Activated T-helper 2 cell treated with anti-CD3 and anti-CD28 coated beads, Interferon-gamma antibody, Interleukin-2, Interleukin-4, amounts not matched to agents 10 μg/mL and 5 μg/mL and 100 μg/mL, durations not matched to agents 14 hours and 24 hours and 36 hours (primary cell): ENCODE results near the gene SNRPF. TPM values are rescaled to one million over a fixed set of nuclear protein-coding genes. Genes with fewer than 3 reads are reported as not detected.
"Not testable (repeated sequence)": the region's sequence is repeated elsewhere in the genome, so short reads cannot be mapped to it uniquely, and the experiment has no call there.

Source experiments
- DNase-seq: peaks from one replicate; pipeline ENCODE4 v3.0.0; 2021; ENCODE audit warnings: low spot score
- H3K27ac Mint-ChIP-seq: one replicate; pipeline ENCODE4 v1.8.0; 2021; ENCODE audit warnings: mixed read lengths
- H3K27me3 Mint-ChIP-seq: one replicate; pipeline ENCODE4 v1.8.0; 2021; ENCODE audit warnings: low read depth, mixed read lengths
- H3K36me3 Mint-ChIP-seq: one replicate; pipeline ENCODE4 v1.8.0; 2021; ENCODE audit warnings: low read depth, mixed read lengths
- H3K4me1 Mint-ChIP-seq: one replicate; pipeline ENCODE4 v1.8.0; 2021; ENCODE audit warnings: low read depth, mixed read lengths
- H3K4me3 Mint-ChIP-seq: one replicate; pipeline ENCODE4 v1.8.0; 2021; ENCODE audit warnings: low read depth, mild to moderate bottlenecking, moderate library complexity, mixed read lengths
- H3K9me3 Mint-ChIP-seq: one replicate; pipeline ENCODE4 v1.8.0; 2021; ENCODE audit warnings: mixed read lengths
- intact Hi-C: fragments of 100-400 bp; cut with micrococcal nuclease; formaldehyde crosslinking; loops from one replicate; pipeline ENCODE4 v1.15.1; 2023
- total RNA-seq: library from RNA; stranded (reverse); gene quantifications from 2 replicates; pipeline ENCODE4 v1.2.3, GENCODE V29; 2022

The SNRPF gene
- total RNA-seq = 65.8 and 77.2 TPM in 2 replicates

DNA sequence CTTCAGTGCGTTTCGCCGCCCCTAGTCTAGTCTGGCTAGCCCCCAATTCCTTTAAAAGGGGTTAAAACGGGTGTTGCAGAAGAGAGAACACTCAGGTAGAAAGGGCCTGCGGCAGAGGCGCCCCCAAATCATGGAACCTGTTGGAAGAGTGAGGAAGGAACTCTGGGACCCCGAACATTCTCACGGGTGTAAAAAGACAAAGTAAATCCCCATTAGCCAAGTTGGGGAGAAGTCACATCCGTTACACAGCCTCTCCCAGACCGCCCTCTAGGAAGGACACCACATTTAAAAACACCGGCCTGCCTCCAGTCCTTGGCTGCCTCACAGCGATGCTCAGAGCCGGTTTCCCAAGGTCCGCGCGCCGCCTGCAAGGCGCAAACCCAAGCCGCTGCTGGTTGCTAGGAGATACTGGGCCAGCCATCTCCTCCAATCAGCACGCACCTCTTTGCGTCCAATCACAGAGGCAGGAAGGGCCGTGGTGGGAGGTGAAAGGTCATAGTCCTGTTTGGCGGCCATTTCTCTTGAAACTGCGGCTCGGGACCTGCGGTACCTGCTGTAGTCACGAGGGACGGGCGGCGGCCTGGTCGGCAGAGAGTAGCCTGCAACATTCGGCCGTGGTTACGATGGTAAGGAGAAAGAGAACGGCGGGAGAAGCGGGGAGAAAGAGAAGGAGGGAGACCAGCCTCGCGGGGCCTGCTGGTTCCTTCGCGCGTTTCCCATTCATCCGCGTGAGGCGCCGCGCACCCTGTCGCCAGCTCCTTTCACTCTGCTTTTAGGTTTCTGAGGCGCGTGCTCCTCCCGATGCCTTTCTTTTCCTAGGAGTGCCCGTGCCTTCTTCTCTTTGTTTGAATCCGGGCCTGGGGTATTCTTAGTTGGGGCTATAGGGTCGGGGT, at the start of gene SNRPF:
SNRPF (plus strand) TSS at position 502 of the 893 bp plus-strand sequence; CDS start at position 624, 122 bp downstream.
- Mint-ChIP-seq H3K4me3 (peak within 1 kb of the TSS; percentile 2), H3K27ac (no peak within 1 kb of the TSS), H3K4me1 (peaks cover 28% of the 10 kb centered on the region), H3K36me3 (peaks cover 36% of the 10 kb centered on the region), H3K27me3 (peaks cover 7% of the 10 kb centered on the region), H3K9me3 (no peaks in the 10 kb centered on the region)
- intact Hi-C loops = loop anchor here (1.0 to 10.0 kb wide), 6 partner anchors 60 to 336 kb away; partner anchors contain the start of genes AMDHD1, CCDC38, ELK3 and LTA4H
- DNase-seq = peak; percentile 93

- no peaks in the 10 kb centered on the region for H3K9me3 Mint-ChIP-seq
- no peaks in the 10 kb centered on the region for H3K4me1 Mint-ChIP-seq
- H3K36me3 Mint-ChIP-seq = no peaks in the 10 kb centered on the region
- intact Hi-C loops = no loop called here
- H3K4me3 Mint-ChIP-seq = no peak overlapping the region
- peaks cover 36% of the 10 kb centered on the region for H3K27me3 Mint-ChIP-seq
- DNase-seq = no peak
- no peak overlapping the region for H3K27ac Mint-ChIP-seq
These were observed 49.6 kb upstream of the SNRPF start for GRCh38 chr12:95809000-95809680.

DNA sequence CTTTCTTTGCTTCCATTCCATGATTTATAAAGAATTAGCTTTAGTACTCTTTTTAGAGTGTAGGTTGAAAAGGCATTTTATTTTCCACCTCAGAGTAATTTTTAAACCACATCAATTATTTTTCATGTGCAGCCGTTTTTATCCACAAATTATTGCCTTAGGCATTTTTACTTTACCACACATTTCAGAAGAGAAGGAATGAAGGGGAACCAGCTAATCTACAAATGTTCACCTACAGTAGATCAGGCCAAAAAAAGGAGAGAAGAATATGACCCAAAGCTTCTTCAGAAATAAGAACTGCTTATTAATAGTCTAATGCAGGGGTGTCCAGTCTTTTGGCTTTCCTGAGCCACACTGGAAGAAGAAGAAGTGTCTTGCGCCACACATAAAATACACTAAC, 48.3 kb upstream of the SNRPF start:
- H3K4me1 Mint-ChIP-seq = no peaks in the 10 kb centered on the region
- H3K36me3 Mint-ChIP-seq = no peaks in the 10 kb centered on the region

DNA sequence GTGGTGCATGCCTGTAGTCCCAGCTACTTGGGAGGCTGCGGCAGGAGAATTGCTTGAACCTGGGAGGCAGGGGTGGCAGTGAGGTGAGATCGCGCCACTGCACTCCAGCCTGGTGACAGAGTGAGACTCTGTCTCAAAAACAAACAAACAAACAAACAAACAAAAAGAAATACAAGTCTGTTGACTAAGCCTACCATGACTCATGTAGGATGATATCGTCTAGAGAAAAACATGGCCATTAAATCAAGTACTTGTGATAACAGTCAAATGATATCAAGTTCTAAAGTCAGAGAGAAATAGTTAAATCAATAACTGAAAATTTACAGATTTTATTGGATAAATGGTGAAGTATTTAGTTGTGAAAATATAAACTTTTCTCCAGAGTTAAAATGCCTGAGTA, 46.6 kb upstream of the SNRPF start:
- intact Hi-C loops = loop anchor here (10.0 kb wide), 1 partner anchor 187 kb away; no protein-coding TSS in a partner anchor

More for the DNA sequence above, 48.3 kb upstream of the SNRPF start:
- Mint-ChIP-seq H3K4me3 (no peak overlapping the region), H3K27ac (no peak overlapping the region), H3K9me3 (no peaks in the 10 kb centered on the region), H3K27me3 (peaks cover 37% of the 10 kb centered on the region)
- no peak for DNase-seq
- intact Hi-C loops = loop anchor here (10.0 kb wide), 1 partner anchor 186 kb away; no protein-coding TSS in a partner anchor

GRCh38 chr12:95815632-95816212, 43.0 kb upstream of the SNRPF start:
- H3K36me3 Mint-ChIP-seq = no peaks in the 10 kb centered on the region
- no peak overlapping the region for H3K4me3 Mint-ChIP-seq
- intact Hi-C loops = loop anchor here (10.0 kb wide), 1 partner anchor 191 kb away; no protein-coding TSS in a partner anchor
- no peaks in the 10 kb centered on the region for H3K4me1 Mint-ChIP-seq
- no peaks in the 10 kb centered on the region for H3K9me3 Mint-ChIP-seq
- no peak overlapping the region for H3K27ac Mint-ChIP-seq
- no peak for DNase-seq
- peaks cover 21% of the 10 kb centered on the region for H3K27me3 Mint-ChIP-seq

More for the DNA sequence above, 46.6 kb upstream of the SNRPF start:
- H3K9me3 Mint-ChIP-seq, H3K27ac Mint-ChIP-seq, DNase-seq, H3K4me1 Mint-ChIP-seq, H3K4me3 Mint-ChIP-seq, H3K36me3 Mint-ChIP-seq: not testable (repeated sequence)
- peaks cover 31% of the 10 kb centered on the region for H3K27me3 Mint-ChIP-seq

- no peak for DNase-seq
- H3K27ac Mint-ChIP-seq = no peak overlapping the region
- no peaks in the 10 kb centered on the region for H3K36me3 Mint-ChIP-seq
- no peaks in the 10 kb centered on the region for H3K9me3 Mint-ChIP-seq
- intact Hi-C loops = no loop called here
- peaks cover 10% of the 10 kb centered on the region for H3K27me3 Mint-ChIP-seq
- no peak overlapping the region for H3K4me3 Mint-ChIP-seq
- H3K4me1 Mint-ChIP-seq = no peaks in the 10 kb centered on the region
These were observed 38.6 kb upstream of the SNRPF start for GRCh38 chr12:95820096-95820703.

DNA sequence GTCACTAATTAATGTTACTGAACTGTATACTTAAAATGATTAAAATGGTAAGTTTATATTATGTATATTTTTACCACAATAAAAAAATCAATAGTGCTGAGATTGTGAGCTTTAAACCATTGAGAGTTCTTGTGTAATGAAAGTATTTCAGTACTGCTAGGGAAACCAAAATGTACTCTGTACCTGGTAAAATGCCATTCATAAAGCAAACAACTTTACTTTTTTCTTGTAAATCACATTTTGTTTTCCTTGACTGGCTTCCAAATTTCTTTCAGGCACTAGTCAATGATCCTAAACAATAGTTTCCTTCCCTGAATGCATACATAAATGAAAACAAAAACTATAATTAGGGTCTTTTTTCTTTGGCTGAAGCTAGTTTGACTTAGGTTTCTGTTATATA, 29.4 kb upstream of the SNRPF start:
- Mint-ChIP-seq H3K4me3 (no peak overlapping the region), H3K36me3 (no peaks in the 10 kb centered on the region), H3K4me1 (no peaks in the 10 kb centered on the region), H3K9me3 (no peaks in the 10 kb centered on the region), H3K27ac (no peak overlapping the region), H3K27me3 (peaks cover 17% of the 10 kb centered on the region)
- intact Hi-C loops = no loop called here
- DNase-seq = no peak

DNA sequence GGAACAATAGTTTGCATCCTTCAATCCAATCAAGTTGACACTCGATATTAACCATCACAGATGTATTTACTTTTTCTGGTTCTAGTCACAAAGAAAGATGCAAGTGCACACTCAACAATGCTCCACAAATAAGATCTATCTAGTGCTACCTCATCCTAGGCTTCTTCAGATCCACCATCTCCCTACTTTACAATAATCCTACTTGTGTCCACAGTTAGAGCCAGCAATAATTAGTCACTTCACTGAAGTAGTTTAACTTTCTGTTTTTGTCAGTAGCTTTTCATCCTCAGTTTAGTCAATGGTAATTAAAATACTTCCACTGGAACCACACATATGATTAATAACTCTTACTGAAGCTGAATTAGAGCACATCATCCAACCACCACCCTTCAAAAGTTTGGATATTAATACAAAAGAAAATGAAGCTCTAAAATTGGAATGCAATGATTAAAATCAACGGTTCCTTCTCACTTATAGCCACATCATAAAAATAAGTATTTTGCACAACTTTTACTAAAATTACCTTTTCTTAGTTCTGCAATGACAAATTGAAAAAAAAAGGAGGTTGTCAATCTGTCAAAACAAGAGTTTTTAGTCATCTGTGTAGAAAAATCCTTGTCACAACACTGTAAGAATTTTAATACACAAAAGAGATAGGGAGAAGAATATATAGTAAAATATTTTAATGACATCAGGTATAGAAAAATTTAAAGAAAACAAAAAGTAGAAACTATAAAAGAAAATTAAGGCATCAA, 28.2 kb upstream of the SNRPF start:
- intact Hi-C loops = no loop called here
- no peak overlapping the region for H3K4me3 Mint-ChIP-seq
- peaks cover 20% of the 10 kb centered on the region for H3K27me3 Mint-ChIP-seq
- H3K27ac Mint-ChIP-seq = no peak overlapping the region
- H3K4me1 Mint-ChIP-seq = no peaks in the 10 kb centered on the region
- no peak for DNase-seq
- no peaks in the 10 kb centered on the region for H3K36me3 Mint-ChIP-seq
- no peaks in the 10 kb centered on the region for H3K9me3 Mint-ChIP-seq

DNA sequence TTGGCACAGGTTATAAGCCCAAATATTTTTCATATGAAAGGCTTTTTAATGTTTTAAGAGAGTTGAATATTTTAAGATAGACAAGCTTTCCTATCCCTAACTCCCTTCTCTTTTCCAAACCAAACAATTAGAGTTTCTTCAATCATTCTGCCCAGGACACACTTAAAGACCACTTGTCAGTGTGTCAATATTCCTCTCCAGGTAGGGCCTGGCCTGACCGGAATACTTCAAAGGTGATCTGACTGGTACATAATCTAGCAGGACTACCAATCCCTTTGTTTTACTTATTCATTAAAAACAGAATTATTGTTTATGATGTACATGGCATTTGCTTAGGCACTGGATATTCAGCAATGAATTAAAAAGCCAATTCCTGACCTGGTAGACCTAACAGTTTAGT, 24.2 kb upstream of the SNRPF start:
- no peak overlapping the region for H3K27ac Mint-ChIP-seq
- intact Hi-C loops = no loop called here
- H3K36me3 Mint-ChIP-seq = no peaks in the 10 kb centered on the region
- H3K9me3 Mint-ChIP-seq = no peaks in the 10 kb centered on the region
- no peak for DNase-seq
- H3K27me3 Mint-ChIP-seq = peaks cover 30% of the 10 kb centered on the region
- H3K4me1 Mint-ChIP-seq = no peaks in the 10 kb centered on the region
- H3K4me3 Mint-ChIP-seq = no peak overlapping the region

DNA sequence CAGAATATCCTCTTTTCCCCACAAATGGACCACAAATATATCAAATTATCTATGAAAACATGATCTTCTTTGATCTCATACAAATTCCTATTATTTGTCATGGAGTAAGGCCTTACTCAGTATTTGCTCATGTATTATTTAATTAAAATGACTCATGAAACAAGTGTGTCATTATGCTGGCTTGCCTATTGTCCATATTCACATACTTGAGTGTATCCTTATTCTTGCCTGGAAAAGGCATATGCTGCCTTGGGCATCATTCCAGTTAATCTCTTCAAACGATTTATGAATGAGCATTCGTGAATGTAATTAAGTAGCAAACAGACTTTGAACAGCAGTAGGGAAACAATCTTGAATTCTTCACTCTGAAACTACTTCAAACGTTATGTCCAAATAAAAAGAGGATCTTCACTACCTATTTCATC, 22.6 kb upstream of the SNRPF start:
- no peak overlapping the region for H3K4me3 Mint-ChIP-seq
- peaks cover 26% of the 10 kb centered on the region for H3K27me3 Mint-ChIP-seq
- DNase-seq = no peak
- H3K27ac Mint-ChIP-seq = no peak overlapping the region
- intact Hi-C loops = no loop called here
- H3K4me1 Mint-ChIP-seq = no peaks in the 10 kb centered on the region
- no peaks in the 10 kb centered on the region for H3K9me3 Mint-ChIP-seq
- no peaks in the 10 kb centered on the region for H3K36me3 Mint-ChIP-seq

DNA sequence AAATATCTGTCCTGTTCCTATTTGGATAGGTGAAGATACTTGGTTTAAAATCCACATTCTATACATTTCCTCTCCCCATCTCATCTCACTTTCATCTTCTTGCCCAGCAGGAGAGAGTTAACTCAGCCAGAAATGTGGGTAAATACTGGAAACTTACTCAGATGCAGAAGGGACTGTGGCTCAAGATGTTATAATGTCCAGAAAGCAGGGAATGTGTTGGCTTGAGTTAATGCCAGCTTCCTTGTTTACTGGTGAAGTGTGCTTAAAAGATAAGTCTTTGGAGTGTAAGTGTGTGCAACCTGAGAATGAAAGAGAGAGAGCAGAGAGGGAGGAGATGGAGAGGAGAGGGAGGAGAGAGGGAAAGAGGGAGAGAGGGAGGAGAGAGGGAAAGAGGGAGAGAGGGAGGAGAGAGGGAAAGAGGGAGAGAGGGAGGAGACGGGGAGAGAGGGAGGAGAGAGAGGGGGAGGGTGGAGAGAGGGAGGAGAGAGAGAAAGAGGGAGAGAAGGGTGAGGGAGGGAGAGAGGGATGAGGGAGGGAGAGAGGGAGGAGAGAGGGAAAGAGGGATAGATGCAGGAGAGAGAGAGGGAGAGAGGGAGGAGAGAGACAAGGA, 22.0 kb upstream of the SNRPF start:
- H3K27ac Mint-ChIP-seq = no peak overlapping the region
- intact Hi-C loops = no loop called here
- H3K27me3 Mint-ChIP-seq = peaks cover 26% of the 10 kb centered on the region

More for the DNA sequence above, 22.0 kb upstream of the SNRPF start:
- Mint-ChIP-seq H3K9me3 (no peaks in the 10 kb centered on the region), H3K36me3 (no peaks in the 10 kb centered on the region), H3K4me1 (no peaks in the 10 kb centered on the region), H3K4me3 (no peak overlapping the region)
- no peak for DNase-seq
